DOHH2 (cell line): ENCODE results near the gene PRDM1.

ENCODE experiments used
- H3F3A ChIP-seq: fragments of 200-600 bp; sonication (generic), shearing (Covaris generic); 2 replicates; pipeline ENCODE4 v1.6.0; 2016; ENCODE audit warnings: antibody characterized with exemption, mild to moderate bottlenecking; ENCODE audit not compliant: control insufficient read depth, insufficient read depth
- H3K27ac ChIP-seq: fragments of 200-600 bp; sonication (generic); 2 replicates; pipeline ENCODE4 v1.5.1; 2014; ENCODE audit warnings: low read depth, mild to moderate bottlenecking, low read length, moderate library complexity
- H3K27me3 ChIP-seq: fragments of 200-600 bp; sonication (generic); 2 replicates; pipeline ENCODE4 v1.6.1; 2014; ENCODE audit warnings: mild to moderate bottlenecking, low read length, mixed read lengths; ENCODE audit not compliant: control insufficient read depth
- H3K36me3 ChIP-seq: fragments of 200-600 bp; sonication (generic); 2 replicates; pipeline ENCODE4 v1.6.1; 2014; ENCODE audit warnings: mild to moderate bottlenecking, low read length, moderate library complexity, mixed read lengths; ENCODE audit not compliant: control insufficient read depth
- H3K4me1 ChIP-seq: fragments of 200-600 bp; sonication (generic); 2 replicates; pipeline ENCODE4 v1.6.1; 2014; ENCODE audit warnings: mild to moderate bottlenecking, low read length, mixed read lengths; ENCODE audit not compliant: control insufficient read depth
- H3K4me2 ChIP-seq: fragments of 200-600 bp; sonication (generic); 2 replicates; pipeline ENCODE4 v1.6.0; 2014; ENCODE audit warnings: mild to moderate bottlenecking, low read length, moderate library complexity
- H3K4me3 ChIP-seq: fragments of 200-600 bp; sonication (generic); 2 replicates; pipeline ENCODE4 v1.5.1; 2014; ENCODE audit warnings: mild to moderate bottlenecking, low read length, mixed read lengths
- H3K79me2 ChIP-seq: fragments of 200-600 bp; sonication (generic); 2 replicates; pipeline ENCODE4 v1.6.1; 2014; ENCODE audit warnings: mild to moderate bottlenecking, low read length, mixed read lengths; ENCODE audit not compliant: control insufficient read depth
- H3K9me2 ChIP-seq: fragments of 200-600 bp; sonication (generic); replicated peaks from 2 replicates; pipeline ENCODE4 v1.6.1; 2014; ENCODE audit warnings: mild to moderate bottlenecking, low read length, mixed read lengths; ENCODE audit not compliant: control insufficient read depth
- H3K9me3 ChIP-seq: fragments of 200-600 bp; sonication (generic); 2 replicates; pipeline ENCODE4 v1.6.1; 2014; ENCODE audit warnings: antibody characterized with exemption, low read length, mixed read lengths; ENCODE audit not compliant: control insufficient read depth, insufficient read depth
- H4K20me1 ChIP-seq: fragments of 200-600 bp; sonication (generic); 2 replicates; pipeline ENCODE4 v1.6.0; 2014; ENCODE audit warnings: low read depth, mild to moderate bottlenecking, antibody characterized with exemption, low read length, moderate library complexity; ENCODE audit not compliant: control insufficient read depth, insufficient read depth
- EZH2phosphoT487 ChIP-seq: fragments of 200-600 bp; sonication (generic); IDR thresholded peaks from 2 replicates; pipeline ENCODE4 v1.6.1; 2017; ENCODE audit warnings: borderline replicate concordance, mild to moderate bottlenecking, antibody characterized with exemption, low read length, moderate library complexity, mixed read lengths
- TF ChIP-seq, protein P1 (sequence below): fragments of 200-600 bp; sonication (generic); IDR thresholded peaks from one replicate; pipeline ENCODE4 v1.5.1; 2014; ENCODE audit warnings: antibody characterized with exemption, mild to moderate bottlenecking, low read depth, low read length; ENCODE audit not compliant: poor library complexity, severe bottlenecking

Gene PRDM1

DNA sequence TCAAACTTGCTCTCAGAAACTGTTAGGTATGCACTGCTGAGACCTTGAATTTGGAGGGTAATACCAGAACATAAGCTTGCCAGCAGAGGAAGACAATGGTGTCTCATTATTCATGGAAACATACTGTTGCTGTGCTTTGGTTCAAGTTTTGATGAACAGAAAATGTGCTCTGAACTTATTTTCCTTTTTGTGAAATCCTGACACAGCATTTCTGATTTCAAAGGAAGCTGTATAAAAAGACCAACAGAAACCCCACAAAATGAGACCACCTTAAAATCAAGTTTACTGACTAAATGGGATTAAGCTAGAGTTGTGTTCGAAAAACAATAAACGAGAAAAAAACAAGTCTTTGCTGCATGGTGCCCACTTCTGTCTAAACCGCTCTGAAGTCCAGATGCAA lies 70.3 kb downstream of the PRDM1 start:
- no peak overlapping the region for H3K4me3 ChIP-seq
- no peaks in the 10 kb centered on the region for H3K79me2 ChIP-seq
- no peaks in the 10 kb centered on the region for H3F3A ChIP-seq
- no peaks in the 10 kb centered on the region for H3K9me2 ChIP-seq
- H4K20me1 ChIP-seq, result no peaks in the 10 kb centered on the region
- no peaks in the 10 kb centered on the region for H3K36me3 ChIP-seq
- TF ChIP-seq, protein P1, sequence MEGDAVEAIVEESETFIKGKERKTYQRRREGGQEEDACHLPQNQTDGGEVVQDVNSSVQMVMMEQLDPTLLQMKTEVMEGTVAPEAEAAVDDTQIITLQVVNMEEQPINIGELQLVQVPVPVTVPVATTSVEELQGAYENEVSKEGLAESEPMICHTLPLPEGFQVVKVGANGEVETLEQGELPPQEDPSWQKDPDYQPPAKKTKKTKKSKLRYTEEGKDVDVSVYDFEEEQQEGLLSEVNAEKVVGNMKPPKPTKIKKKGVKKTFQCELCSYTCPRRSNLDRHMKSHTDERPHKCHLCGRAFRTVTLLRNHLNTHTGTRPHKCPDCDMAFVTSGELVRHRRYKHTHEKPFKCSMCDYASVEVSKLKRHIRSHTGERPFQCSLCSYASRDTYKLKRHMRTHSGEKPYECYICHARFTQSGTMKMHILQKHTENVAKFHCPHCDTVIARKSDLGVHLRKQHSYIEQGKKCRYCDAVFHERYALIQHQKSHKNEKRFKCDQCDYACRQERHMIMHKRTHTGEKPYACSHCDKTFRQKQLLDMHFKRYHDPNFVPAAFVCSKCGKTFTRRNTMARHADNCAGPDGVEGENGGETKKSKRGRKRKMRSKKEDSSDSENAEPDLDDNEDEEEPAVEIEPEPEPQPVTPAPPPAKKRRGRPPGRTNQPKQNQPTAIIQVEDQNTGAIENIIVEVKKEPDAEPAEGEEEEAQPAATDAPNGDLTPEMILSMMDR, result no peak
- TF ChIP-seq EZH2phosphoT487, result no peak
- peaks cover 4% of the 10 kb centered on the region; the same call in 1 of the 2 replicates for H3K27me3 ChIP-seq
- no peak overlapping the region for H3K4me2 ChIP-seq
- H3K4me1 ChIP-seq, result no peaks in the 10 kb centered on the region
- H3K27ac ChIP-seq, result no peak overlapping the region
- no peaks in the 10 kb centered on the region for H3K9me3 ChIP-seq

DNA sequence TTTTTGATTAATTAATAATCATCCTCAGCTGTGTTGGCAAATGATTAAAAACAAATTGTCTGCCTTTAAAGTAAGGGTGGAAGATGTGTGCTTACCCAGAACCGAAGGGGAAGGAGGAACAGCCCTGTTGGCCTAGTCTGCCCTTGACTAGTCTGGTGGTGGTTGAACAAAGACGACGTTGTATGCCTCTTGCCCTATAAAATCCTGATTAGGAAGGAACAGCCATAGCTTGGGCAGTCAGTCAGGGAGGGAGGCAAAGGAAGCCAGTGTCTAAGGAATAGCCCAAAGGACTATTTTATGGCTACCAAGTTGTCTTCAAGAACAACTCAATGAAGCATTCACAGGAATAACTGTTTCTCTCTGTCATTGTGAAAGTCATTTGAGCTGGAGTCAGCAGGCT lies 70.7 kb downstream of the PRDM1 start:
- Histone ChIP-seq H3K27ac (no peak overlapping the region), H3K9me2 (no peaks in the 10 kb centered on the region), H3K27me3 (peaks cover 4% of the 10 kb centered on the region; the same call in 1 of the 2 replicates), H4K20me1 (no peaks in the 10 kb centered on the region), H3K36me3 (no peaks in the 10 kb centered on the region), H3F3A (no peaks in the 10 kb centered on the region), H3K9me3 (no peaks in the 10 kb centered on the region), H3K4me2 (no peak overlapping the region), H3K79me2 (no peaks in the 10 kb centered on the region), H3K4me1 (no peaks in the 10 kb centered on the region), H3K4me3 (no peak overlapping the region)
- TF ChIP-seq EZH2phosphoT487, result no peak
- TF ChIP-seq, protein P1, result no peak

DNA sequence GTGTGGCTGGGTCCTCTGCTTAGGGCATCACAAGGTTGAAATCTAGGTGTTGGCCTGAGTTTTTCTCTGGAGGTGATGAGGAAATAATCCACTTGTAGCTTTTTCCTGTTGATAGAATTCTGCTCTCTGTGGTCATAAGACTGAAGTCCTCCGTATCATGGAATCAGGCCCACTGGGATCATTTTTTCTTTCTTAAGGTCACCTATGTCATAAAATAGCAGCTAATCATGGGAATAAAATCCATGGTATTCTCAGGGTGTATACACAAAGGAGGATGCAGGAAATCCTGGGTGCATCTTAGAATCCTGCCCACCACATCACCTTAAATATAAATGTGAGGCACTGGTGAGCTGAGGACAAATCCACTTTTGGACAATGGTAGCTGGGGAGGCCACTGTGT lies 72.7 kb downstream of the PRDM1 start:
- no peaks in the 10 kb centered on the region for H3K36me3 ChIP-seq
- H3K9me3 ChIP-seq, result no peaks in the 10 kb centered on the region
- no peak overlapping the region for H3K4me3 ChIP-seq
- peaks cover 4% of the 10 kb centered on the region; the same call in 1 of the 2 replicates for H3K27me3 ChIP-seq
- no peaks in the 10 kb centered on the region for H4K20me1 ChIP-seq
- no peaks in the 10 kb centered on the region for H3F3A ChIP-seq
- H3K4me1 ChIP-seq, result no peaks in the 10 kb centered on the region
- no peak overlapping the region for H3K4me2 ChIP-seq
- no peaks in the 10 kb centered on the region for H3K9me2 ChIP-seq
- no peaks in the 10 kb centered on the region for H3K79me2 ChIP-seq
- TF ChIP-seq EZH2phosphoT487, result no peak
- TF ChIP-seq, protein P1, result no peak
- H3K27ac ChIP-seq, result no peak overlapping the region
